Activated T-helper 2 cell treated with anti-CD3 and anti-CD28 coated beads, Interferon-gamma antibody, Interleukin-2, Interleukin-4, amounts not matched to agents 10 μg/mL and 5 μg/mL and 100 μg/mL, durations not matched to agents 14 hours and 24 hours and 36 hours (primary cell): Measurements from ENCODE around the gene ATL3. TPM values are rescaled to one million over a fixed set of nuclear protein-coding genes. Genes with fewer than 3 reads are reported as not detected.
A peak's percentile ranks its signal among the peaks of the same experiment; 100 is the strongest.
"Not testable (repeated sequence)": the region's sequence is repeated elsewhere in the genome, so short reads cannot be mapped to it uniquely, and the experiment has no call there.

ENCODE experiments used
- DNase-seq: peaks from one replicate; pipeline ENCODE4 v3.0.0; 2021; ENCODE audit warnings: low spot score
- H3K27ac Mint-ChIP-seq: one replicate; pipeline ENCODE4 v1.8.0; 2021; ENCODE audit warnings: mixed read lengths
- H3K27me3 Mint-ChIP-seq: one replicate; pipeline ENCODE4 v1.8.0; 2021; ENCODE audit warnings: low read depth, mixed read lengths
- H3K36me3 Mint-ChIP-seq: one replicate; pipeline ENCODE4 v1.8.0; 2021; ENCODE audit warnings: low read depth, mixed read lengths
- H3K4me1 Mint-ChIP-seq: one replicate; pipeline ENCODE4 v1.8.0; 2021; ENCODE audit warnings: low read depth, mixed read lengths
- H3K4me3 Mint-ChIP-seq: one replicate; pipeline ENCODE4 v1.8.0; 2021; ENCODE audit warnings: low read depth, mild to moderate bottlenecking, moderate library complexity, mixed read lengths
- H3K9me3 Mint-ChIP-seq: one replicate; pipeline ENCODE4 v1.8.0; 2021; ENCODE audit warnings: mixed read lengths
- intact Hi-C: fragments of 100-400 bp; cut with micrococcal nuclease; formaldehyde crosslinking; loops from one replicate; pipeline ENCODE4 v1.15.1; 2023
- total RNA-seq: library from RNA; stranded (reverse); gene quantifications from 2 replicates; pipeline ENCODE4 v1.2.3, GENCODE V29; 2022

ATL3 gene
- total RNA-seq, 1 donor from 2014 or later, result 38.6 TPM

- intact Hi-C loops, result loop anchor here (5.0 kb wide), 1 partner anchor 135 kb away; the partner anchor contains the start of gene PLAAT4
- H3K27ac Mint-ChIP-seq, result no peak overlapping the region
Measured at GRCh38 chr11:63672156-63672463, 934 bp upstream of the ATL3 start.

DNA sequence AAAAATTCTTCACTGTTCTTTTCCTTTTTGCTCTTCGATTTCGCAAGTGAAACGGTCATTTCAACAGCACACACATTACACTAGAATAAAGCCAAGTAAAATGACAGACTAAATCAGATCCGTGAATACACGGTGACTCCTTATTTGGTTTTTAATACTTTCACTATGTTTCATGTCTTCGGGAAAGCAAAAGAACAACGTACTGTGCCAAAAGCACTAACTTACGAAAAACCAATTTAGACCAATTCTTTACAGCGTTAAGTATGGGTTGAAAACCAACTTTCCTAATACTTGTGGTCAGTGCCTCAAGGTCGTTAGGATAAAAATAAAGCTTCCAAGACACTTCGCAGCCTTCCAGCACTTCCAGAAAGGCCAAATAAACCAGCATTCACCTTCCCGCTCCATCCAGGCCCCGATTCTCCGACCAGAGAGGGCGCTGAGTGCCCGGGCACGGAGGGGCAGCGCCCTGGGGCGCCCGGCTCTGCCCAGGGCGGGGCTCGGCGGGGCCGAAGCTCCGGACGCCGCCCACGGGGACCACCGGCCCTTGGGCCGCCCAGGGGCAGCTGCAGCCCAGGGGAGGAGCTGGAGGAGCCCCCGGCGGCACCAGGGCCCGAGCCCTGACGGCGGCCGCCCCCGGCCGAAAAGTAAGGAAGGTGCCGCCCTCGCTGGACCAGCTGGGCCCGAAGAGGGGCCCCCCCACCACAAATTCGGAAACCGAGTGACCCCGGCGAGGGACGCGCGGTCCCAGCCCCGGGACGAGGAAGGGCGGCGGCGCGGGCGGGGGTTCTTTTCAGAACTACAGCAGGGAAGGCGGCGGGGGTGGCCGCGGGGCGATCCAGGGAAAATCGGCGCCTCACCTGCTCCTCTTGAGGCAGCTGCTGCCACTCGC, 499 bp downstream of the ATL3 start:
- Mint-ChIP-seq H3K27me3 (no peaks in the 10 kb centered on the region), H3K4me1 (peaks cover 27% of the 10 kb centered on the region), H3K9me3 (no peaks in the 10 kb centered on the region), H3K27ac (peak overlapping the region; percentile 80), H3K4me3 (peak overlapping the region; percentile 86), H3K36me3 (peaks cover 19% of the 10 kb centered on the region)
- intact Hi-C loops, result loop anchor here (1.0 to 5.0 kb wide), 2 partner anchors 11 to 133 kb away; partner anchors contain the start of genes PLAAT4 and RTN3
- DNase-seq, result peak; percentile 19

More at GRCh38 chr11:63672156-63672463, 934 bp upstream of the ATL3 start:
- Mint-ChIP-seq H3K9me3 (no peaks in the 10 kb centered on the region), H3K27me3 (no peaks in the 10 kb centered on the region), H3K36me3 (peaks cover 19% of the 10 kb centered on the region), H3K4me3 (no peak overlapping the region), H3K4me1 (peaks cover 27% of the 10 kb centered on the region)
- DNase-seq, result no peak

GRCh38 chr11:63670096-63670432, 1.1 kb downstream of the ATL3 start:
- H3K4me3 Mint-ChIP-seq, result peak overlapping the region; percentile 86
- H3K36me3 Mint-ChIP-seq, result peaks cover 19% of the 10 kb centered on the region
- H3K27me3 Mint-ChIP-seq, result no peaks in the 10 kb centered on the region
- H3K9me3 Mint-ChIP-seq, result no peaks in the 10 kb centered on the region
- intact Hi-C loops, result loop anchor here (5.0 kb wide), 1 partner anchor 133 kb away; the partner anchor contains the start of gene PLAAT4
- H3K4me1 Mint-ChIP-seq, result peaks cover 27% of the 10 kb centered on the region
- no peak for DNase-seq
- H3K27ac Mint-ChIP-seq, result no peak overlapping the region

- Mint-ChIP-seq H3K4me3 (peak overlapping the region; percentile 13), H3K36me3 (peaks cover 23% of the 10 kb centered on the region), H3K4me1 (peaks cover 27% of the 10 kb centered on the region), H3K9me3 (no peaks in the 10 kb centered on the region), H3K27me3 (no peaks in the 10 kb centered on the region), H3K27ac (peak overlapping the region; percentile 31)
- intact Hi-C loops, result loop anchor here (1.0 kb wide), 1 partner anchor 101 kb away; no protein-coding TSS in a partner anchor
- no peak for DNase-seq
Measured at GRCh38 chr11:63667995-63668795, 3.0 kb downstream of the ATL3 start.

- no peak overlapping the region for H3K4me3 Mint-ChIP-seq
- no peaks in the 10 kb centered on the region for H3K27me3 Mint-ChIP-seq
- H3K36me3 Mint-ChIP-seq, result peaks cover 23% of the 10 kb centered on the region
- DNase-seq, result no peak
- H3K9me3 Mint-ChIP-seq, result no peaks in the 10 kb centered on the region
- H3K27ac Mint-ChIP-seq, result no peak overlapping the region
- intact Hi-C loops, result no loop called here
- peaks cover 21% of the 10 kb centered on the region for H3K4me1 Mint-ChIP-seq
Measured at GRCh38 chr11:63666874-63667273, 4.3 kb downstream of the ATL3 start.

- no peaks in the 10 kb centered on the region for H3K9me3 Mint-ChIP-seq
- no peak overlapping the region for H3K4me3 Mint-ChIP-seq
- no peaks in the 10 kb centered on the region for H3K27me3 Mint-ChIP-seq
- peaks cover 17% of the 10 kb centered on the region for H3K36me3 Mint-ChIP-seq
- H3K27ac Mint-ChIP-seq, result no peak overlapping the region
- H3K4me1 Mint-ChIP-seq, result peaks cover 13% of the 10 kb centered on the region
- intact Hi-C loops, result no loop called here
- DNase-seq, result no peak
Measured at GRCh38 chr11:63663809-63664208, 7.4 kb downstream of the ATL3 start.

- no peak overlapping the region for H3K27ac Mint-ChIP-seq
- peaks cover 22% of the 10 kb centered on the region for H3K36me3 Mint-ChIP-seq
- no peak overlapping the region for H3K4me3 Mint-ChIP-seq
- H3K4me1 Mint-ChIP-seq, result peaks cover 2% of the 10 kb centered on the region
- H3K9me3 Mint-ChIP-seq, result no peaks in the 10 kb centered on the region
- intact Hi-C loops, result no loop called here
- no peaks in the 10 kb centered on the region for H3K27me3 Mint-ChIP-seq
- DNase-seq, result no peak
Measured at GRCh38 chr11:63660972-63661371, 10.2 kb downstream of the ATL3 start.

GRCh38 chr11:63652671-63653070, 18.5 kb downstream of the ATL3 start:
- Mint-ChIP-seq H3K36me3 (peaks cover 60% of the 10 kb centered on the region), H3K4me3 (no peak overlapping the region), H3K27ac (no peak overlapping the region), H3K27me3 (no peaks in the 10 kb centered on the region), H3K4me1 (peaks cover 10% of the 10 kb centered on the region), H3K9me3 (no peaks in the 10 kb centered on the region)
- intact Hi-C loops, result no loop called here
- DNase-seq, result no peak

DNA sequence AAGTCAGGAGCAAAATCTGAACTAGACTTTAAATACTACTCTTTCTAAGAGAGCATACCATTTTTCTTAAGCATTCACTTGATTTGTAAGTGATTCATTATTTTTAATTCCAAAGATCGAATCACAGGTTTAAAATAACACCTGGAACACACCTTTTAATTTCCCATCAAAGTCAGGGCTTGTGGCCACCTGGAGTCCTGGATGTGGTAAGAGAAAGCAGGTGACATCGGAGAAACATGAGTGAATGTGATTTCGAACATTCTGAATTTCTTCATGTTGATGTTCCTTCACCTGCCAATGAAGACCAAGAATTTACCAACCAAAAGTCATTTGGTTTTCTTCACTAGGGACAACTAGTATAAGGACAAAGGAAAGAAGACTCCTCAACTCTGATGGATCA, 28.0 kb downstream of the ATL3 start:
- Mint-ChIP-seq H3K4me3 (no peak overlapping the region), H3K27me3 (no peaks in the 10 kb centered on the region), H3K4me1 (peaks cover 2% of the 10 kb centered on the region), H3K9me3 (no peaks in the 10 kb centered on the region), H3K27ac (no peak overlapping the region), H3K36me3 (peaks cover 56% of the 10 kb centered on the region)
- intact Hi-C loops, result no loop called here
- no peak for DNase-seq

DNA sequence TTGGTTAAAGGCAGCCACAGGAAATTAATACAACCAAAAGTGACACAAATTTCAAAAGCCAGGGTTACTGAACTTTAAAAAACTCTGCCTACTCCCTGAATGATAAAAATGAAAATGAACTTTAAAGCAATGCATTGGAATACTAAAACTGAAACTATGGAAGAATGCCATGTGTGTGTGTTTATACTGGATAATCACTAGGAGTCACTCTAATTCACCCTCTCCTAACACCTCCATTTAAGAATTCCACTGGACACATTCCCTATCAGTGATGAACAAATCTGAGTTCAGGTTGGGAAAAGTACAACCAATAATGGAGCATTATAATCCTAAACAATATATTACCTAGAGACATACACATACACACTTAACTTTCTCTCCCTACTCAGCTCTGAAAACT, 29.4 kb downstream of the ATL3 start:
- Mint-ChIP-seq H3K36me3 (peaks cover 52% of the 10 kb centered on the region), H3K4me3 (no peak overlapping the region), H3K9me3 (no peaks in the 10 kb centered on the region), H3K27me3 (no peaks in the 10 kb centered on the region), H3K27ac (no peak overlapping the region), H3K4me1 (peaks cover 3% of the 10 kb centered on the region)
- intact Hi-C loops, result no loop called here
- DNase-seq, result no peak

DNA sequence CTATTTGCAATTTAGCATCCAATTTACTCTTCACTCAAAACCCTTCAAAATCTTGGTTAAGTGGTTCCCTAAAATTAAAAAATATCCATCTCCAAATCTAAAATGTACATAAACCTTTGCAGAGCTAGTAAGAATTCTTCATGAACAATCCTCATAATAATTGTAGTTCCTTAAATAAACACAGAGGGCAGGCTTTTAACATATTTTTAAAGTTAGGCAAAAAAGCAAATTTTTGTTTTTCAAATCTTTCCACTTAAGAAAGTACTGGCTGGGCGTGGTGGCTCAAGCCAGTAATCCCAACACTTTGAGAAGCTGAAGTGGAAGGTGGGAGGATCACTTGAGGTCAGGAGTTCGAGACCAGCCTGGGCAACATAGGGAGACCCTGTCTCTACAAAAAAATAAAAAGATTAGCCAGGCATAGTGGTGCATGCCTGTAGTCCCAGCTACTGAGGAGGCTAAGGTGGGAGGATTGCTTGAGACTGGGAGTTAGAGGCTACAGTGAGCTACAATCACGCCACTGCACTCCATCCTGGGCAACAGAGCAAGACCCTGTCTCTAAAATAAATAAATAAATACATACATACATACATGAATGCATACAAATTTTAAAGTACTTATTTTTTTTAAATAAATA, 31.9 kb downstream of the ATL3 start:
- Mint-ChIP-seq H3K36me3 (peaks cover 58% of the 10 kb centered on the region), H3K4me1 (peaks cover 5% of the 10 kb centered on the region), H3K27me3 (no peaks in the 10 kb centered on the region), H3K9me3 (no peaks in the 10 kb centered on the region), H3K27ac (no peak overlapping the region), H3K4me3 (no peak overlapping the region)
- DNase-seq, result no peak
- intact Hi-C loops, result loop anchor here (10.0 kb wide), 1 partner anchor 105 kb away; the partner anchor contains the start of gene PLAAT4

DNA sequence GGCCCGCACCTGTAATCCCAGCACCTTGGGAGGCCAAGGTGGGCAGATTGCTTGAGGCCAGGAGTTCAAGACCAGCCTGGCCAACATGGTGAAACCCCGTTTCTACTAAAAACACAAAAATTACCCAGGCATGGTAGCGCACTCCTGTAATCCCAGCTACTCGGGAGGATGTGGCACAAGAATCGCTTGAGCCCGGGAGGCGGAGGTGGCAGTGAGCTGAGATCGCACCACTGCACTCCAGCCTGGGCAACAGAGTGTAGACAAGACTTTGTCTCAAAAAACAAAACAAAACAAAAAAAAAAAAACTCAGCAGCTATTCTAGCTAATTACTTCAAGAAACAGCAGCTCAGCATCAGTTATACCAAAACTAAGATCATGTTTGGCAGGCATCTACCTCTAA, 32.7 kb downstream of the ATL3 start:
- H3K36me3 Mint-ChIP-seq, result peaks cover 53% of the 10 kb centered on the region
- intact Hi-C loops, result loop anchor here (10.0 kb wide), 1 partner anchor 104 kb away; the partner anchor contains the start of gene PLAAT4
- H3K27ac Mint-ChIP-seq, H3K27me3 Mint-ChIP-seq, H3K4me1 Mint-ChIP-seq, H3K4me3 Mint-ChIP-seq, H3K9me3 Mint-ChIP-seq, DNase-seq: not testable (repeated sequence)
